Stimulated activated CD8-positive, alpha-beta memory T cell treated with anti-CD3 and anti-CD28 coated beads, Interleukin-15, amount 100 ng/mL, for 48 hours (primary cell): ENCODE results near the gene FSTL5.
"Not testable (repeated sequence)": the region's sequence is repeated elsewhere in the genome, so short reads cannot be mapped to it uniquely, and the experiment has no call there.

Source experiments
- DNase-seq, 2 donors: peaks; one replicate each; pipeline ENCODE4 v3.0.0-alpha.2; 2020; ENCODE audit warnings: low read depth in 2 of 2

The FSTL5 gene

DNA sequence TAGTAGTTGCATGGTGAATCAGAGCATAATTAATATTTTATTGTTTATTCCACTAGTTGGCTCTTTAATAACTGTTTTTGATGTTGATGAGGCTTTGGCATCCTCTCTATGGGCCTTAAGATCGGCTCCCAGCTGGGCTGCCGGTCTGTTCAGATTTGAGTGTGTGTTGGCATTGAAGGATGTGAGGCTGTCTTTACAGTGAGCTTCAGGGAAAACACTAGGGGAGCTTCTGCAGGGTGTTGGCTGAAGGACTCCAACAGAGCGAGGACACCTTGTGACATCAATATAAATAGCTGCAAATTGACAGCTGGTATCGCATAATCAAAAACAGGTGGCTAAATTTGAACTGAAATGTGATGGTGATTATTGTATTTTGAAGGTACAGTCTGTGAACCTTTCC is 322.0 kb downstream of the FSTL5 start:
- DNase-seq = no peak

DNA sequence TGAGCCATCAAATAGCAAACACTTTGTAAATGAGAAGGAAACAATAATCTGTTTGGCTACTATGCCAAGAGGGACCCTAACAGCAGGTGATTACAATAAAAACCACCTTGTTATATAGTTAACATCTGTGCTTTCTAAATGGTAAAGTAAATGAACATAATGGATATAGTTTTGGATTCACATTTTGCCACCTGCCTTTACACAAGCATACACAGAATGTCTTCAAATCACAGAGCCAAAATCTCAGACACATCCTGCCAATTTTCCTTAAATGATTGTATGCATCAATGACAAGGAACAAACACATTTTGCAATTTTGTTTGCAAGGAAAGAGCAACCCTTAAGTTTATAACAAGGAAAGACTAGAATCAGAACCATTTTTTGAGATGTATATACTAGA is 334.2 kb downstream of the FSTL5 start:
- DNase-seq = no peak

GRCh38 chr4:161828061-161828460 is 335.7 kb downstream of the FSTL5 start:
- DNase-seq = no peak

GRCh38 chr4:161827013-161827412 is 336.8 kb downstream of the FSTL5 start:
- DNase-seq = no peak

DNA sequence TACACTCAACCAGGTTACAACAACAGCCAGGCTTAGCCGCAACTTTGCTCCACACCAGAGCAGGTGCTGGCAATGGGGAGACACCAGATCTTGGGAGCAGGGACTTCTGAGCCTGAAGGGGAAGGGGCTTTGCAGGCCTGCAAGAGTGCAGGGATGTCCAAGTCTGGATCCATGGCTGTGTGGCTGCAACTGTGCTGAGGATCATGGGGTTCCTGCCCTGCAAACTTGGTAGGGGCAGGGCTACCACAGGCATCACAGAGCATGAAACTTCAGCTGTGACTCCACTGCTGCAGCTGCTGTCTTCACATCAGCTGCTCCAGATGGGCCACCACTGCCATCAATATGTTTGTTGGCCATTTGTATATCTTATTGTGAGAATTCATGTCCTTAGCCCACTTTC is 340.4 kb downstream of the FSTL5 start:
- DNase-seq = no peak

DNA sequence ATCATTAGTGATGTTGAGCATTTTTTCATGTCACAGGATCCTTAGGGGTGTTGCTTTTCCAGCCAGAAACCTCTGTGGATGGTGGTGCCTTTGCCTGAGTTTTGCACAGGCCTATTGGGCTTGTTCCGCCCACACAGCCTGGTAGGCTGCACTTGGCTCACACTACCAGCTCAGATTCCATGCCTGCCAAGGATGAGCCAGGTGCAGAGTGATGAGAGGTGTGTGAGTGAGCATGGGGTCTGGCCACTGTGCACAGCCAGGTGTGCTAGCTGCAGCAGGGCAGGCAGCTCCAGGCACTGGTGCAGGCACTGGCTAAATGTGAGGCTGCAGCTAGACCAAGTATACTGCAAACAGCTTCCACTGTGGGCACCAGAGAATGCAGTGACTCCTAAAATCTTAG is 341.6 kb downstream of the FSTL5 start:
- no peak for DNase-seq

- no peak for DNase-seq
These were observed 345.9 kb downstream of the FSTL5 start for GRCh38 chr4:161817914-161818313.

- no peak for DNase-seq
These were observed 346.8 kb downstream of the FSTL5 start for GRCh38 chr4:161816958-161817357.

DNA sequence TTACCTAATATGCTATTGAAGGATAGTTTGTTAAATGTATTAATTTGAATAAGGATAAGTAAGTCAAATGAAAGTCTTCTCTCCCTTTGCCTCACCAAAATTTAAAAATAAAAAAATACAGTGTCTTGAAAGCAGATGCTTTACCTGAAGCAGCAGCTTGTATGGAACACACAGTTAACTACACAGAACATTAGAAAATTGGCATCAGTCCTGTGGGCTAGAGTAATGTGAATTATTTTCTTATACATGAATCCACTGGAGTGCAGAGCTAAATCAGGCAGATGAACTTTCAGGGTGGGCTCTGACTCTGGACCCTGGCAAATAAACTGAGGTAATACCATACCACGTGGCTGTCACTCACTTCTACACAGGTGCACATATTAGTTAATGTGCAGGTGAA is 348.0 kb downstream of the FSTL5 start:
- DNase-seq = no peak

- DNase-seq = no peak
These were observed 349.9 kb downstream of the FSTL5 start for GRCh38 chr4:161813889-161814288.

DNA sequence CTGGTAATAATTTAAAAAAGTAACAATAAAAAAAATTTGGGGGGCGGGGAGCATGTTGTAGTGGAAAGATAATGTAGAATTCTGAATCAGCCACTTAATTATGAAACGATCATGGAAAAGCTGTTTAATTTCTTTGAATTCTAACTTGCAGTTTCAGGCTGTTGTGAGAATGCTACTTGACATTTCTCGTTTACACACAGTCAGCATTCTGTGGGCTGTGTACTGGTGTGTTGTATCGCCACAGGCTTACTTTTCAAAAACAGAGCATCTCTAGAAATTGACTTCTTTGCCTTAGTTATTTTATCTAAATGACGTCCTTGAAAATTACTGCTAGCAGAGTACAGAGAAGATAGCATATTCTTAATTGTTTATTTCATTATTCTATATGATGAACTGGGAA is 350.4 kb downstream of the FSTL5 start:
- DNase-seq = no peak

- DNase-seq = no peak
These were observed 360.6 kb downstream of the FSTL5 start for GRCh38 chr4:161803171-161803570.

- no peak for DNase-seq
These were observed 364.1 kb downstream of the FSTL5 start for GRCh38 chr4:161799710-161800109.

GRCh38 chr4:161792991-161793390 is 370.8 kb downstream of the FSTL5 start:
- DNase-seq = no peak

DNA sequence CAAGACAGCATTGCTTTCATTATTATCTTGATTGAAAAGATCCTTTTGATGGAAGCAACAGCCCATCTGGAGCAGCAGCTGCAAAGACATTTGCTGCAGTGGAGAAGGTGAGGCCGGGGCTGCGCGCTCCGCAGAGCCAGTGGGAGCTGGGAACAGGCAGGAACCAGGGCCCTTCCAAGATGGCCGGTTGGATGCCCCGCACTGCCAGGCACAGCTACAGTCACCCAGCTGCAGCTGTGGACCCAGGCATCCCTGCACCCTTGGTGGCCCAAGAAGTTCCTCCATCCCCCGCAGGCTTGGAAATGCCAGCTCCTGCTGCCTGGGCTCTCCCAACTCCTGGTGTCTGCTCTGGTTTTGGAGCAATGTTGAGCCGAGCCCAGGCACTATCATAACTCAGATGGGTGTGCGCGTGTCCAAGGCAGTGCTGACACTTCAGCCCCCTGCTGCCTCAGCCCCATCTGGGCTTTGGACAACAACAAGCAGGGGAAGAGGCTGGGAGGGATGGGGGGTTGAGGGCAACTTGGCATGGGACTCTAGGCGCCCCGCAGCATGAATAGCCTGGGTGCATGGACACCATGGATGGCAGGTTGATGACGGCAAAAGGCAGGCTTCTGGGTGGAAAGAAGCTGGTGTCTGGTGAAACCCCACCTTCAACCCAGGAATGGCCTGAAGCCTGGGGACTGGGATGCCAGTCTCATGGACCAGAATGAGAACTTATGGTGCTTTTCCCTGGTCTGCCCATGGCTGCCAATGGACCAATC is 371.8 kb downstream of the FSTL5 start:
- DNase-seq = no peak

DNA sequence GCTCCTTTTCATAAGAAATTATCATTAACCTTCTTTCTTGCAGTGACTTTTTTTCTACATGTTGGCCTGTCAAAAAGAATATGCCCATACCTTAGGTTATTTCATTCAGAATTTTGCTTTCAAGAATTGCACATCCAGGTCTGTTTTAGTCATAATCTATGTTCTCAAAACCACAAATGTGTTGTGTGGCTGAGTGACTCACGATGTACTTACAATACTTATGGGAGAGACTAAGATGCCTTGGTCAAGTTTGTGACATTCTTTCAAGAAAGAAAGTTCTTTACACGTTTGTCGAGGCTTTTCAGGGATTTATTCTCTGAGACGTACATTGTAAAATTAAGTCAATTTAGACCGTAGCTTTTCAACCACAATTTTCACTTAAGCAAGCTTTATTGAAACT is 396.7 kb downstream of the FSTL5 start:
- DNase-seq = no peak

- no peak for DNase-seq
These were observed 401.0 kb downstream of the FSTL5 start for GRCh38 chr4:161762796-161763195.

GRCh38 chr4:161760008-161760407 is 403.8 kb downstream of the FSTL5 start:
- no peak for DNase-seq

DNA sequence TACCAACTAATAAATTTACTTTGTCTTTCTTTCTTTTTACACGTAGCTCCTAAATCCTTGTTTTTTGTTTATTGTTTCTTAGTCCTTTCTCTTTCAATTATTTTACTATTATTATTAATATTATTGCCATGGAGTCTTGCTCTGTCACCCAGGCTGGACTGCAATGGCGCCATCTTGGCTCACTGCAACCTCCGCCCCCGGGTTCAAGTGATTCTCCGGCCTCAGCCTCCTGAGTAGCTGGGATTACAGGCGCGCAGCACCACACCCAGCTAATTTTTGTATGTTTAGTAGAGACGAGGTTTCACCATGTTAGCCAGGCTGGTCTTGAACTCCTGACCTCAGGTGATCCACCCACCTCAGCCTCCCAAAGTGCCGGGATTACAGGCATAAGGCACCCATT is 405.4 kb downstream of the FSTL5 start:
- not testable (repeated sequence) for DNase-seq

DNA sequence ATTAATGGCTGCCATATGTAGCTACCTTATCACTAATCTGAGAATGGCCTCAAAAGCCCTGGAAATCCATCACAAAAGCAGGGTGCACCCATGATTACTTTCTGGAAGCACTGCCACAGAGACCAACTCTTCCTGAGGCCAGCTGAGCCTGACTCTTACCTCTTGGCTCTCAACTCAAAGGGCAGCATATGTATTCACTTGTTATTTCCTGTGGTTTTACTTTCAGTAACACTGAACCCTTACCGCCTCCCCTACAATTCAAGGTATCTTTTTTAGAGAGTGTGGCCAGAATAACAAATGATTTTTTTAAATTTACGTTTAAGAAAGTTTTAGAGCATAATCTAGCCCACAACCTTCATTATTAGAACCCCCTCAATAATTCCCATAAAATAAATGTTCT is 434.9 kb downstream of the FSTL5 start:
- DNase-seq = no peak

- DNase-seq = no peak
These were observed 441.9 kb downstream of the FSTL5 start for GRCh38 chr4:161721947-161722346.

DNA sequence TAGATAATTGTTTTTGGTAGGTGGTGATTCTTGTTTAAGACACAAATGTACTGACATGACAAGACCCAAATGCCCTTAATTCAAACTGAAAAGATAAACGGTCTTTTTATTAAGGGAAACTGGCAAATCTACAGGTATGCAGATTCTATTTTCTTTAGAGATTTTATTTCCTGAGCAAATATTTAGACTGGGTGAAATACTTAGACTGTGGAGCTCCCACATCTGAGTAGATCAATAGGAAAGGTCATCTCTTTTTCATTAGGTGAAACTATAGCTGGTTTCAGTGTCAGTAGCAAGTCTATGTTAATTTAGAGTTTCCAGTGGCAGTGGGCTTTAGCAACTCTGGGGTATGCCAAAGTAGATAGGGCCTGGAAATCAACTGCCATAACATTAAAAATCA is 446.7 kb downstream of the FSTL5 start:
- DNase-seq = no peak

DNA sequence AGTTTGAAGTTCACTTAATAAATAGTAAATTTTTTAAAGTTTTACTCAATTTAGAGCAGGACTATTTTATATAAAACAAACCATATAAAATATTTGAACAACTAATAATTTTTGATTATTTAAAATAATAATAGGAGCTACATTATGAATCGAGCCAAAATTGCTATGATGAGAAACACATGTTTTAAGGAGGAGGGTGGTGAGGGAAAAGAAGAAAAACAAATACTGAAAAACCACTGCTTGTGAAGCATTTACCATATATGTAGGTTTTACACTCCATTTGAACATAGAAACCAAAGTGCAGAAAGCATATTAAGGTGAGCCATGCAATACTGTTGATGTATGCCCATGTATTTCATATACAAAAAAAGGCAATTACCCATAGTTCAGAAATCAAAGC is 448.9 kb downstream of the FSTL5 start:
- no peak for DNase-seq
